Measurements from ENCODE around the gene FSTL5.

DNA sequence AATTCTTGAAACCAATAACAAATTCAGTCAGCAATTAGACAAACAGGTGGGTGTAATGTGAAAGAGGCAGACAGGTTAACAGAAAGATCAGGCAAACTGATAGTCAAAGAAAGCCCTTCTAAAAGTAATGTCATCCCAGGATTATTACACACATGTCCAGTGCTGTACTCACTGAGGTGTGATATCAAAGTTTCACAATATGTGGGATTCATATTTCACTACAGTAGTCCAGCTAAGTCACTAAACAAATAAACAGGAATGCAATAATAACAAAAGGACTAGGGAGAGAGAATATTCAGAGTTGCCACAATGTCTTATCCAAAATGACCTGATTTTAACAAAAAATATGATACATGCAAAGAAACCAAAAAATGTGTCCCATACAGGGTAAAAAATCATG is 787.5 kb downstream of the FSTL5 start:
- TF ChIP-seq, protein P1, sequence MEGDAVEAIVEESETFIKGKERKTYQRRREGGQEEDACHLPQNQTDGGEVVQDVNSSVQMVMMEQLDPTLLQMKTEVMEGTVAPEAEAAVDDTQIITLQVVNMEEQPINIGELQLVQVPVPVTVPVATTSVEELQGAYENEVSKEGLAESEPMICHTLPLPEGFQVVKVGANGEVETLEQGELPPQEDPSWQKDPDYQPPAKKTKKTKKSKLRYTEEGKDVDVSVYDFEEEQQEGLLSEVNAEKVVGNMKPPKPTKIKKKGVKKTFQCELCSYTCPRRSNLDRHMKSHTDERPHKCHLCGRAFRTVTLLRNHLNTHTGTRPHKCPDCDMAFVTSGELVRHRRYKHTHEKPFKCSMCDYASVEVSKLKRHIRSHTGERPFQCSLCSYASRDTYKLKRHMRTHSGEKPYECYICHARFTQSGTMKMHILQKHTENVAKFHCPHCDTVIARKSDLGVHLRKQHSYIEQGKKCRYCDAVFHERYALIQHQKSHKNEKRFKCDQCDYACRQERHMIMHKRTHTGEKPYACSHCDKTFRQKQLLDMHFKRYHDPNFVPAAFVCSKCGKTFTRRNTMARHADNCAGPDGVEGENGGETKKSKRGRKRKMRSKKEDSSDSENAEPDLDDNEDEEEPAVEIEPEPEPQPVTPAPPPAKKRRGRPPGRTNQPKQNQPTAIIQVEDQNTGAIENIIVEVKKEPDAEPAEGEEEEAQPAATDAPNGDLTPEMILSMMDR (IDR thresholded peaks at IDR 0.05) = no peak
- no peak for TF ChIP-seq POLR2A (IDR thresholded peaks at IDR 0.05)

All from esophagus squamous epithelium (tissue), 4 donors.